ENCODE measurements around the gene MYO3B.

Gene MYO3B

DNA sequence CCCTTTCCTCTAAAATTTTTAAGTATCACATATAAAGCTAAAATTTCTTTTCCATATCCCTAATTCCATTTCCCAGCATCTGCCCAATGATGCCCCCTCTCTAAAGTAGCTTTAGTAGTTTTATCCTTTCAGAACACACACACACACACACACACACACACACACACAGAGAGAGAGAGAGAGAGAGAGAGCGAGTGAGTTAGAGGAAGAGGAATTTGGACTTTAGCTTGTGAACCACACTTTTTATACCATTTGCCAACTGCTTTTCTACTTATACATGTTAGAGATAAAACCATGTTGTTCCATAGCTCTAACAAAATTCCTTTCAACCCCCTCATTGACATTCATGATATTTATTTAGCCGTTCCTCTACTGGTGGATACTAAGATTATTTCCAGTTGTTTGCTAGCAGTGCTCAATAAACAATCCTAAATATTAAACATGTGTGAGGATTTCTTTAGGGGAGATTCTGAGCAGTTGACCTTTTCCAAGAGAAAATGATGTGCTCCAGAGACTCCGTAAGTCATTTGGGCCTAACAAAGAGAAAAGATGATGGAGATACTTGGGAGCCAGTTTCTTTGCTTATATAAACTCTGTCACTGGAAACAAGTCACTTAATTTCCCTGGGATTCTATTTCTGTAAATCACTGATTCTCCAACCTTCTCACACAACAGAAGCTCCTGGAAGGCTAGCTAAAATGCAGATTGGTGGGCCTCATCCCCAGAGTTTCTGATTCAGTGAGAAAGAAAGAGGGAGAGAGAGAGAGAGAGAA lies 307.5 kb downstream of the MYO3B start:
- no peak for DNase-seq

DNA sequence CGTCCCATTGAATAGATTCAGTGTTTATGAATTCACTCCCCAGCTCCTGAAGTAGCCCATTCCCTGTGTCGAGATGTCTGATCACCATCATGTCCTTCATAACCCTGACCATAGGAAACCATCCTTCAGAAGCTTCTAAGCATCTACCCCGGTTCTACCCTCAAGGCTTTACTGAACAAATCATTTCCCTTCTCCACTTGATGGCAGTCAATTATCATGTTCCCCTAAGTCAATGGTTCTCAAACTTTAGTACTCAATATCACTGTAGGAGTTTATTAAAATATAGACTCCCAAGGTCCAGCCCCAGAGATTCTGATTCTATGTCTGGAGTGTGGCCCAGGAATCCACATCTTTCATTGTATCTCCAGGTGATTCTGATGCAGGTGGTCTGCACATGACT lies 308.8 kb downstream of the MYO3B start:
- DNase-seq: no peak

DNA sequence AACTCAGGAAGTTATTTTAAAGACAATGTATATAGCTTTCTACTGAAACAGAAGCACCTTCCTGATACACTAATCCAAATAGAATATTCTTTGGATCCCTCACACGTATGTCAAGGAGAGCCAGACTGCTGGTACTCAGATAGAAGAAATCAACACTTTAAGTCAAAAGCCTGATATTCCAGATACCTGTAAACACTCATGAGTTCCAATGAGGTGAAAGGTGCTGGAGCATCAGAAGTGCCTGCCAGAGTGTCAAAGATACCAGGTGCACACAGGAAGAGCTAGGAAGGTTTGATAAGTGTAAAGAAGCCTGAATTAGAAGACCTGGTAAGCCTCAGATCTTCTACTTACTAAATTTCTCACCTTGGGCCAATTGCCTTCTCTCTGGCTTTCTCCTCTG lies 310.9 kb downstream of the MYO3B start:
- DNase-seq: no peak

- no peak for DNase-seq
Observed at GRCh38 chr2:170492010-170492409, 314.1 kb downstream of the MYO3B start.

DNA sequence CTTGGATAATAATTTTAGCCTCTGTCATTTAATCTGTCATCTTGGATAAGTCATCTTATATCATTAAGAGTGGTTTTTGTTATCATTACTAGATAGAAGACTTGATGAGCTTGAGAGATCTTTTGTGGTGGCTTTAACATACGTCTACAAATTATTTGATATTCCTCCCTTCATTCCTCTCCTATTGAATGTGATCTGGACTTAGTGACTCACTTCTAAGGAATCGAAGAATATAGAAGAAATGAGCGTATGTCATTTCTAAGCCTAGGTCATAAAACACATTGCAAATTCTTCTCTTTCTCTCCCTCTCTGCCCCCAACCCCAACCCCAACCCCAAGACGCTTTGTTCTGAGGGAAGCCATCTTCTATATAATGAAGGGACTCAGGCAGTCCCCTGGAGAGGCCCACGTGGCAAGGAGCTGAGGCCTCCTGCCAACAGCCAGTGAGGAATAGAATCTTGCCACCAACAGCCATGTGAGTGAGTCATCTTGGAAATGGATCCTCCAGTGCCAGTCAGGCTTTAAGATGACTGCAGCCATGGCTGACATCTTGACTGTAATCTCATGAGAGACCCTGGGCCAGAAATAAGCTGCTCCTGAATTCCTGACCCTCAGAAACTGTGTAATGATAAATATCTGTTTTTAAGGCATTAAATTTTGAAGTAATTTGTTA lies 315.6 kb downstream of the MYO3B start:
- DNase-seq: no peak

DNA sequence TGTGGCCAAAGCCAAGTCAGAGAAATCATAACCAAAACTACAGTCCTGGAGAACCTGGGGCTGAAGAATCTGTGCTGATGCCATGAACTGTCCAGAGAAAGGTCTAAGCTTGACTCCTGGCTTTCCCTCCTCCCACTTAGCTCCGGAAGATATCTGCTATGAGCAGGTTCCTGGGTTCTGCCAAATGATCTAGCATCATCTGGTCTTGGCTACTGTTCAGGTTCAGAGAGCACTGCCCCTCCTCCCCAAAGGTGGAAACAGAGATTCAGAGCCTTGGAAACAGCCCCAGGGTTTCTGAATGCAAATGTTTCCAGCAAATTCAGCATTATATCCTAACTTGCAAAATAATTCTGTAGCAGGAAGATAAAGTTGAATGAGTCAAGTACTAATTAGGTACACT lies 317.9 kb downstream of the MYO3B start:
- no peak for DNase-seq

GRCh38 chr2:170498619-170499018 lies 320.7 kb downstream of the MYO3B start:
- DNase-seq: no peak

DNA sequence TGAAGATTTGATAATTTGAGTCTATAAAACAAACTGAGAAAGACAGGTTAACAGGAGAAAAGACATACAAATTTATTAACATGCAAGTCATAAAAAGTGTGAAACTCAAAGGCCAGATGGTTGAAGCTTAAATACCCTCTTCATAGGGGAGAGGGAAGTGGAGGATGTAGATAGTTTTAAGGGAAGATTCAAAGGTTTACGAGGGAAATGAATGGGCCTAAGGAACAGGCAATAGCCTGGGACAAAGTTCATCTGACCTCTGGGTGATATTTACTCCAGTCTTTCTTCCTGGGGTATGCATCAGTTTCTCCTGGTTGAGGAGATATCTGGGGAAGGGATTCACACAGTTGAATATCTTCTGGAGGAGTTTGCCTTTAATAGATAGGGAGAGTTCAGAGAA lies 322.2 kb downstream of the MYO3B start:
- no peak for DNase-seq

DNA sequence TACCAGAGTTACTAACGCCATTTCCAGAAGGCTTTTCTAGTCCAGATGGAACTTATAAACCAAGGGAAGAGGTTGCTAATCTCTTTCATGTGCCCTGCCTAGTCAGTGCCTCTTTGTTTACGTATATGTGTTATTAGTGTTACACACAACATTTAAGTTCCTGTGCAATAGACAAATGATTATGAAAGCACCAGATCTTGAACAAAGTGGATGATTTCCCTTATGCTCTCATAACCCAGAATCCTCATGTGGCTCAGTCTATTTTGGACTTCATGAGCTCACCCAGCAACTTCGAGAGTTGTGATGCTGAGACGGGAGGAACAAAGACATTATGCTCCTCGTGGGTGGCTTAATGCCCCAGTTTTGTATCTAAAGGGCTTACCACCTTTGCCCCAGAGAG lies 322.8 kb downstream of the MYO3B start:
- no peak for DNase-seq

GRCh38 chr2:170501421-170502043 lies 323.6 kb downstream of the MYO3B start:
- DNase-seq: no peak

DNA sequence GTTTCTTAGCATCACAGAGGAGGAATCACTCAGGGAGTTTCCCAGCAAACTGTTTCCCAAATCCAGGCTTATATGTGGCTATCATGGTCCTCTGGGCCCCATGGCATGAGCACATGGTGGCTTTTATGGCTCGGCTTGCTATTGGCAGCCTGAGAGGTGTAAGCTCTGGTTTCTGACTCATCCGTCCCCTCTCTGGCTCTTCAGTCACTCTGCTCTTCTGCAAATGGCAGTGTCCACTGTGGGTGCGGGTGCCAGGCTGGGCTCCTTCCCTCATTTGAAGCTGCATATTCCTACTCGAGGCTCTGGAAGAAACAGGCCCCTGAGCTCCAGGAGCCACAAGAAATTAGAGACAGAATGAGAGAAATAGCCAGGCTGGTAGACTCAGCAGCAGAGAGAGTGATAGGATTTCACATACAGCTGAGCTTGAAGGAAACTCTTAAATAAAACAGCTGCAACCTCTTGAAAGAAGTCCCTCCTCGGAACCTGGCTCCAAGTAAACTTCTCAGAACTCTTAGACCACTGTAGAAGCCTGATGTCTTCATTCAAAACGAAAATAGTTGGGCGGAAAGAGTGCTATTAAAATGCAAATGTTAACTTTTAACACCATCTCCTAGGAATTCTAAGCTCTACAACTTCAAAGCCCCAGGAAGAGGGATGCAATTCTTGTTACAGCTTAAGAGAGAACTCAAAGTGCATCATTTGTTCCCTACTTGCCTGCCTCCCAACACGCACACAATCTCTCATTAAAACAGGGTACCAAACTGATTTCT lies 324.6 kb downstream of the MYO3B start:
- no peak for DNase-seq

- no peak for DNase-seq
Observed at GRCh38 chr2:170503563-170503962, 325.6 kb downstream of the MYO3B start.

DNA sequence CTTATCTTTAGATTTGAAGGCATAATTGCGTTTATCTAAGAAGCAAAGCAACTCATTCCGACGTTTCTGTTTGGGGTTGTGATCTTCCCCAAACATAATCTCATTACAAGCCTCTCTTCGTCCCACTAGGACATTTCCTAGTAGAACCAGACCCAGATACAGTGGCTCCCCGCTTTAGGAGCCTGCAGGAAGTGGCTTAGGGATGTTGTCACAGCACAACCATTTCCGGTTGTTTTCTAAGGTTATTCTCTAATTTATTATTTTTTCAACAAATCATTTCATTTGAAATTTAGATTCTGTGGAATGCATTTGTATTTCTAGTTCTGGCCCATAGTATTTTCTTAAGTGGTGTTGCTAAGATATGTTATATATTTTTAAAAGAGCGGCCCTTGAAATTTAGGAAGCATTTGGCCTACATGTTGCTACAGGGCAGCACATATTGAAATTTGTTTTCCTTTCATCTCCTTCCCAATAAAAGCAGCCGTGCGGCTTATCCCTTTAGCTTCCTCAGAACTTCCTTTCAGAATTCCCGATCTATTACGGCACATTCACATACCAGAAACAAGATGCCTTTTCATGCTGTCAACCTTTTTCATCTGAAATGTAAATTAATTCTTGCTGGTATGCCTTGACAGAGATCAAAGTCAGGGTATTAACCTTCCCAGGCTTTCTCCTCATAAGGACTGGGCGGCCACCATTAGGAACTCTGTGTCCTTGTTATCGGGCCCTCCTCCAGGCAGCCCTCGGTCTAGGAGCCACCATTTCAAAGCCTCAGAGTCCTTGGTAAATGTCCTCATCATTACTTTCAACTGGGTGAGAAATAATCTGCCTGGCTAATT lies 326.2 kb downstream of the MYO3B start:
- DNase-seq: no peak

DNA sequence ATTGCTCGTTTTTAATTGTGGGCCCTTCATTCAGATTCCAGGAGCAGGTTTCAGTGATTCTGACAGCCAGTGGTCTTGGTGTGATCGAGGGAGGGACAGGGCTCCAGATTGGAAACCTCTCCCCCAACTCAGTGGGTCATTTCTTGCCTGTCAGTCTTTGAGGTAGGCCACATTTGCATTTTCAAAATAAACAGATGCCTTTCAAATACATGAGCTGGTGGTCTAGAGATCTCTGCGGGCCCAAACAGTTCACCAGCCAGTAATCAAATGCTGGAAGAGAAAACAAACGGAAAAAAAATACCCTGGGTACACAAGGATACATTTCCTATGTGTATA lies 326.8 kb downstream of the MYO3B start:
- no peak for DNase-seq

- DNase-seq: no peak
Observed at GRCh38 chr2:170505631-170506275, 327.8 kb downstream of the MYO3B start.

DNA sequence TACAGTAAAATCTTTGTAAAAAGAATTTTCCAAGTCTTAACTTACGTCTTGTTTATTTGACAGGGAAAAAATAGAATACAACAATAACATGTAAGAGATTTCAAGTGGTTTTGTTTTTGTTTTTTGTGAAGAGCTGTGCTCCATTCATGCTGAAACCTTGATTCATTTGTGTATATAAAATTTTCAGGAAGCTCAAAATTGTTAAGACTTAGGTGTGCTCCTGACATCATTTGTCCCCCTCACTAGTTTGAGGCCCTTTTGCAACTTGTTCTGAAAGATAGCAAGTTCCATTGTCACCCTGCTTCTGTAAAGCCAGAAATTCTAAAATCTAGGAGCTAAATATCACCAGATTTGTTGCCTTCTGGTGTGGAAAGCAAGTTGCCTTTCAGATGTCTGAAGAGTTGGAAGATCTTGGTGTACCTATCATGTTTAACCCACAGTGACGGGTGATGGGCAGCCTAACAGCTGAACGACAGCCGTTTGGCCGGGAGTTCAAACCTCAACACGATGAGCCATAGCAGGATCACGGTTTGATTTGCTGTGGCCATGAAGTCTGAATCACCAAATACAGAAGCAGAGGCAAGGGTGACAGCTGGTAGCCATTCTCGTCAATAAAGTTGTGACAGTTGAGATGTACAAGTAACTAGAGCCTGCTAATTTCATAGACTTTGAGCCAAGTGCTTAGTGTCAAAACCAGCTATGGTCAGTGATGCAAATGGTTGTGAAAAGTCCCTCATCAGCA lies 331.7 kb downstream of the MYO3B start:
- DNase-seq: no peak

DNA sequence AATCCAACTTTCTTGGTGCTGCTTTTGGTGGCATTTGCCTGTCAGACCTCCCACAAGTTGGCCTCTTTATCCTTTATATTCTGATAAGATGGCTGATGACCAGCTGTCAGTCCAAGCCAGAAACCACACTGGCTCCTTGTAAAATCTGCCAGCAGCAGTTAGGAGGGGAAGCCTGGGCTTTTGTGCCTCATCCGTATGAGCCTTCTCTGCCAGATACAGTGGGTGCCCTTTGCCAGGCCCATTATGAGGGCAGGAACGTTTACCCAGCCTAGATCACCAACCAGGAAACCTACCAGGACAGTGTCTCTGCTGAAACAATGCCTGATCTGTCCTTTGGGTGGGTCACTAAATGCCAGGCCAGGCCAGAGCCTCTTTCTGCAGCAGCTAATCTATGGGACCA lies 334.3 kb downstream of the MYO3B start:
- no peak for DNase-seq

- DNase-seq: no peak
Observed at GRCh38 chr2:170514140-170514539, 336.2 kb downstream of the MYO3B start.

DNA sequence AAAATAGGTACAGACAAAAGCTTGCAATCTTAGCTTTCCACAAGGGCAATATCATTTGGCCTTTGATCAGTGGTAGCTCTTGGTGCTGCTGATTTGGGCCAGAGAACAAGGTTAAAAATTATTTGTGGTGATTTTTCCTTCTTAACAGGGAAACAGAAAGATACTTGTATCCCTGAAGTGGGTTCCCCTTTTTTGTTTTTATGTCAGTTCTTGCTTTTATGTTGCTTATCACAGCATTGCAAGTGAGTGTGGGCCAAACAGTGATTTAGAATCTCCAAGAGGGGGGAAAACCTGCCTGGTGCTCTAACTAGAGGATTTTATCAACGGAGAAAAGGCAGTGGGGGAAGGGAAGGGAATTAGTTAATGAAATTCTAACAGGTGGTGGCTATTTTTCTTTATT lies 339.6 kb downstream of the MYO3B start:
- DNase-seq: no peak

DNA sequence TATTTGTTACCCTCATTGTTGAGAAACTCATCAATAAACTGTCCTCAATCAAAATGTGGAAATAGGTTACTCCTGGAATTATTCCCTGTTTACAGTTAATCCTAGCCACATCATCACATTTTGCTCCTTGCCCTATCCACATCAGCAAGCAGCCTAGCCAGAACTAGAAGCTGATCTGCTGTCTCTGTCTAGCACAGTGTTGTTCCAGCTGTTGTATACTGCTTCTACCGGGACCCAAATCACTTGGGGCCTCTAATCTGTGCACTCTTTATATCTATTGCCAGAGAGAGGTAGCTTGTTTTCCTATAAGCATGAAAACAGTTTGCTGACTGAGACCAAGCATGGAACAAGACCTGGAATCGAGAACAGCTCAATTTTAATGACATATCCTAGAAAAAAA lies 341.0 kb downstream of the MYO3B start:
- no peak for DNase-seq

DNA sequence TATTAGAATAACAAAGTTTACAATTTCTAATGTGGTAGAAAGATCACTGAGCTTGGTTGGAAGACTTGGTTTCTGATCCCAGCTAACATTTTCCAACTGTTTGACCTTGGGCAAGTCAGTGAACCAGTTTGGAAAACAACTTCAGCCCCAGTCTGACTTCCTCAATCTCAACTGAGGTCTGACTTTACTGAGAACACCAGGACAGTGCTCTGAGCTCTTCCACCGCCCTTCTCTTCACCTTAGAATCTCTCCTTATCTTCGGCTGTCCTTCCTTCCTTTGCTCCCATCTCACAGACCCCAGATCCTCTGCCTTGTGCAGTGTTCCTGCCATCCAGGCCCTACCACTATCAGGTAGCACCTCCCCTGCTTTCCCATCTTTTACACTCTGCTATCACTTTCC lies 343.4 kb downstream of the MYO3B start:
- no peak for DNase-seq
